GM12878 (cell line): ENCODE results near the gene GFOD2. TPM values are rescaled to one million over a fixed set of nuclear protein-coding genes. Genes with fewer than 3 reads are reported as not detected.

Source experiments
- ATAC-seq: fragments of 200-7000 bp; cut with Tn5 transposase; 3 replicates; pipeline ENCODE4 v1.9.1; 2020; ENCODE audit warnings: mild to moderate bottlenecking, moderate library complexity
- BruUV-seq: library from RNA; stranded (reverse); fragments of 400-500 nt; replicated peaks from 2 replicates; lab custom pipeline; 2021; lab: Mats Ljungman, UMichigan
- CTCF ChIA-PET: fragments of 300-600 bp; sonication (Branson Sonifier 250); formaldehyde crosslinking; extraction: SDS; loops from one replicate; lab custom pipeline; 2021; ENCODE audit warnings: inconsistent platforms; lab: Yijun Ruan, JAX
- POLR2A ChIA-PET: fragments of 350-600 bp; formaldehyde crosslinking; extraction: SDS; loops from one replicate; lab custom pipeline; 2021; ENCODE audit warnings: inconsistent platforms; lab: Charles Lee
- RAD21 ChIA-PET: fragments of 300-600 bp; sonication (Branson Sonifier 250); formaldehyde crosslinking; loops from one replicate; lab custom pipeline; 2023; ENCODE audit warnings: antibody characterized with exemption; ENCODE audit not compliant: unreplicated experiment; lab: Charles Lee
- SMC1A ChIA-PET: fragments of 300-600 bp; sonication (Branson Sonifier 250); formaldehyde crosslinking; loops from one replicate; lab custom pipeline; 2023; ENCODE audit not compliant: unreplicated experiment, uncharacterized antibody; lab: Charles Lee
- DNase-seq: peaks from one replicate; pipeline ENCODE4 v3.0.0-alpha.2; 2011; ENCODE audit warnings: low read depth, low spot score
- FAIRE-seq: peaks from 3 replicates; lab custom pipeline; 2011; peaks lifted over from hg19 to GRCh38; lab: Jason Lieb, UNC
- H2AFZ ChIP-seq: 2 replicates; pipeline ENCODE4 v1.6.0; 2011; ENCODE audit warnings: low read depth, low read length, control low read depth; ENCODE audit not compliant: control insufficient read depth
- H3K27ac ChIP-seq: 2 replicates; pipeline ENCODE4 v1.5.1; 2011; ENCODE audit warnings: control low read depth; ENCODE audit not compliant: control insufficient read depth, insufficient read depth
- H3K27me3 ChIP-seq, 2 experiments: replicated peaks in 1 of 2; 2 replicates each; pipeline versions ENCODE4 v1.6.0 to v1.6.1; 2011; ENCODE audit warnings: low read length in 1 of 2; ENCODE audit not compliant: control insufficient read depth in 2 of 2, insufficient read depth in 2 of 2
- H3K36me3 ChIP-seq, 2 experiments: 2 replicates each; pipeline ENCODE4 v1.5.1; 2011; ENCODE audit warnings: low read length in 1 of 2; ENCODE audit not compliant: control insufficient read depth in 2 of 2, insufficient read depth in 2 of 2
- H3K4me1 ChIP-seq: 2 replicates; pipeline ENCODE4 v1.6.1; 2011; ENCODE audit warnings: mild to moderate bottlenecking, low read length, moderate library complexity, mixed read lengths; ENCODE audit not compliant: control insufficient read depth, insufficient read depth
- H3K4me2 ChIP-seq: 2 replicates; pipeline ENCODE4 v1.6.0; 2011; ENCODE audit warnings: control low read depth; ENCODE audit not compliant: control insufficient read depth, insufficient read depth
- H3K4me3 ChIP-seq: fragments of 200-600 bp; sonication (generic); 2 replicates; pipeline ENCODE4 v1.5.1; 2016
- H3K79me2 ChIP-seq: 2 replicates; pipeline ENCODE4 v1.6.0; 2011; ENCODE audit warnings: low read length; ENCODE audit not compliant: control insufficient read depth, insufficient read depth
- H3K9ac ChIP-seq: 2 replicates; pipeline ENCODE4 v1.8.0; 2011; ENCODE audit warnings: low read length, control low read depth, mixed read lengths; ENCODE audit not compliant: control insufficient read depth, insufficient read depth
- H3K9me3 ChIP-seq: replicated peaks from 3 replicates; pipeline ENCODE4 v1.5.1; 2011; ENCODE audit warnings: mild to moderate bottlenecking, low read length; ENCODE audit not compliant: control insufficient read depth, insufficient read depth
- H4K20me1 ChIP-seq: 2 replicates; pipeline ENCODE4 v1.6.0; 2011; ENCODE audit not compliant: control insufficient read depth, insufficient read depth
- CREM ChIP-seq: IDR thresholded peaks from 2 replicates; pipeline ENCODE4 v1.6.1; 2014; ENCODE audit warnings: antibody characterized with exemption, low read depth
- ETV6 ChIP-seq, 2 experiments: fragments of 450-650 bp in 1 of 2; IDR thresholded peaks in 1 of 2; conservative IDR thresholded peaks in 1 of 2; 2 replicates each; pipeline ENCODE4 v1.6.1; 2014; ENCODE audit warnings: antibody characterized with exemption in 1 of 2, borderline replicate concordance in 1 of 2, low read depth in 1 of 2, mild to moderate bottlenecking in 1 of 2, moderate library complexity in 1 of 2
- HDGF ChIP-seq: fragments of 450-650 bp; IDR thresholded peaks from 2 replicates; pipeline ENCODE4 v1.6.1; 2016; ENCODE audit warnings: antibody characterized with exemption
- MTA3 ChIP-seq: IDR thresholded peaks from 2 replicates; pipeline ENCODE4 v1.6.1; 2012; ENCODE audit warnings: low read length, inconsistent platforms, borderline replicate concordance
- NR2C2 ChIP-seq: IDR thresholded peaks from 2 replicates; pipeline ENCODE4 v1.6.1; 2011; ENCODE audit warnings: borderline replicate concordance, low read depth; ENCODE audit not compliant: control insufficient read depth, insufficient read length
- PKNOX1 ChIP-seq: fragments of 450-650 bp; IDR thresholded peaks from 2 replicates; pipeline ENCODE4 v1.6.1; 2016; ENCODE audit warnings: mild to moderate bottlenecking
- POU2F2 ChIP-seq: IDR thresholded peaks from 3 replicates; pipeline ENCODE4 v1.6.1; 2011; ENCODE audit warnings: low read depth, mild to moderate bottlenecking, low read length, borderline replicate concordance
- TCF3 ChIP-seq: IDR thresholded peaks from 2 replicates; pipeline ENCODE4 v1.6.1; 2012; ENCODE audit warnings: low read depth, mild to moderate bottlenecking, low read length, borderline replicate concordance; ENCODE audit not compliant: insufficient read depth
- YBX1 ChIP-seq: fragments of 450-650 bp; IDR thresholded peaks from 2 replicates; pipeline ENCODE4 v1.6.1; 2016; ENCODE audit warnings: antibody characterized with exemption
- ZNF207 ChIP-seq: fragments of 450-650 bp; IDR thresholded peaks from 2 replicates; pipeline ENCODE4 v1.6.1; 2014; ENCODE audit warnings: antibody characterized with exemption, mild to moderate bottlenecking, borderline replicate concordance
- ZNF622 ChIP-seq: fragments of 450-650 bp; IDR thresholded peaks from 2 replicates; pipeline ENCODE4 v1.6.1; 2017; ENCODE audit warnings: mild to moderate bottlenecking, inconsistent platforms
- WGBS: methylation state at CpG from one replicate; pipeline ENCODE4 v1.1.6; 2016; ENCODE audit warnings: low lambda C conversion rate; ENCODE audit not compliant: insufficient replicate concordance, insufficient coverage; ENCODE audit errors: missing lambda C conversion rate; 5-methylcytosine and 5-hydroxymethylcytosine counted together
- in situ Hi-C: fragments of 300-500 bp; cut with MboI; formaldehyde crosslinking; loops from 9 replicates; pipeline ENCODE4 v1.14.3; 2018; ENCODE audit warnings: mixed read lengths
- intact Hi-C: fragments of 100-400 bp; cut with micrococcal nuclease; formaldehyde crosslinking; loops from one replicate; pipeline ENCODE4 v1.14.2; 2022; ENCODE audit not compliant: unreplicated experiment
- polyA plus RNA-seq, 11 experiments: library from polyadenylated mRNA; depleted of rRNA in 4 of 11; unstranded in 6 of 11; stranded (reverse) in 5 of 11; fragments of >200 nt; fragmentation: Nextera tagmentation in 4 of 11; fragmentation: Illumina TruSeq in 1 of 11; extraction: Ambion mirVana in 4 of 11; extraction: Trizol in 1 of 11; gene quantifications; 1 replicate in 1 of 11; 2 replicates in 10 of 11; pipeline versions ENCODE4 v1.2.1 to v1.2.3, GENCODE V29; 2011 to 2016; ENCODE audit warnings: inconsistent platforms in 2 of 11, missing spikeins in 2 of 11, low read depth in 1 of 11
- total RNA-seq, 4 experiments: library from RNA; depleted of rRNA in 3 of 4; stranded (reverse); fragments of >200 nt in 3 of 4; fragmentation: Illumina TruSeq in 1 of 4; extraction: Trizol in 1 of 4; gene quantifications; 2 replicates each; pipeline versions ENCODE4 v1.2.1 to v1.2.3, GENCODE V29; 2013 to 2021
- TF ChIP-seq, protein P1 (sequence below): fragments of 150-350 bp; IDR thresholded peaks from 2 replicates; pipeline ENCODE4 v1.6.1; 2014; ENCODE audit warnings: mild to moderate bottlenecking, low read depth, low read length

GFOD2 gene
- total and polyA plus RNA-seq, 10 of the 15 experiments (the other 5 are each of a cell fraction or from before 2014, with no cell fraction given): 2.0 to 15.9 (median 12.0) TPM

DNA sequence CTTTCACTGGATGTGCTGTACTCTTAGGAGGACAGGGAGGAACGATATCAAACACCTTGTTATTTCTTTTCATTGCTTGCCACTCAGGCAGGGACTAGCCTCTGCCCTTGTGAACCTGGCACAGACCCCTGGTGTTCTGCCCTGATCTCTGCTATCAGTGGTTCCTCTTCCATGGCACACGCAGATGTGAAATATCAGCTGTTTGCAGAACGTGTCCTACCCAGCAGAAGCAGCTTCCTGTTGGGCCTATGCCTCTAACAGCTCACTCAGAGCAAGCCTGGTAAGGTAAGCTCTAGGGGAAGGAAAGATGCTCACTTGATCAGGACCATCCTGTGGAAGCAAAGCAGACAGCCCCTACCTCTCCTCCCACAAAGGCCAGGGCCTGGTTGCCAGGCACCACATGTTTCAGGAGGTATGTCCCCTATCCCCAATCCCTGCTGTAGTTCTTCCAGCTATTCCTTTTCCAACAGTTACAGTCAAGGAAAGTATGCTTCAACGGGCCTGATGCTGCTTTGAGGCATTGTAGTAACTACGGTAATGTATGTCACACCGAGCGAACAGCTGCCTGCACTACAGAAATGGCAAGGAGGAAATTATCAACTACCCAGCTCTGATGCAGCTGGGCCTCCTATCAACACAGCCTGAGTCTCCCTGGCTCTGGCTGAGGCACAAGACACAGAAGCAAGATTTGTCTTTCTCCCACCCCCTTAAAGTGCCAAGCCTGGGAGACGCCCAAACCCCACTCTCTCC, 41.3 kb upstream of the GFOD2 start (continued):
- TF ChIP-seq, protein P1, sequence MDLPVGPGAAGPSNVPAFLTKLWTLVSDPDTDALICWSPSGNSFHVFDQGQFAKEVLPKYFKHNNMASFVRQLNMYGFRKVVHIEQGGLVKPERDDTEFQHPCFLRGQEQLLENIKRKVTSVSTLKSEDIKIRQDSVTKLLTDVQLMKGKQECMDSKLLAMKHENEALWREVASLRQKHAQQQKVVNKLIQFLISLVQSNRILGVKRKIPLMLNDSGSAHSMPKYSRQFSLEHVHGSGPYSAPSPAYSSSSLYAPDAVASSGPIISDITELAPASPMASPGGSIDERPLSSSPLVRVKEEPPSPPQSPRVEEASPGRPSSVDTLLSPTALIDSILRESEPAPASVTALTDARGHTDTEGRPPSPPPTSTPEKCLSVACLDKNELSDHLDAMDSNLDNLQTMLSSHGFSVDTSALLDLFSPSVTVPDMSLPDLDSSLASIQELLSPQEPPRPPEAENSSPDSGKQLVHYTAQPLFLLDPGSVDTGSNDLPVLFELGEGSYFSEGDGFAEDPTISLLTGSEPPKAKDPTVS: no peak
- TF ChIP-seq CREM (no peak), POU2F2 (no peak)

DNA sequence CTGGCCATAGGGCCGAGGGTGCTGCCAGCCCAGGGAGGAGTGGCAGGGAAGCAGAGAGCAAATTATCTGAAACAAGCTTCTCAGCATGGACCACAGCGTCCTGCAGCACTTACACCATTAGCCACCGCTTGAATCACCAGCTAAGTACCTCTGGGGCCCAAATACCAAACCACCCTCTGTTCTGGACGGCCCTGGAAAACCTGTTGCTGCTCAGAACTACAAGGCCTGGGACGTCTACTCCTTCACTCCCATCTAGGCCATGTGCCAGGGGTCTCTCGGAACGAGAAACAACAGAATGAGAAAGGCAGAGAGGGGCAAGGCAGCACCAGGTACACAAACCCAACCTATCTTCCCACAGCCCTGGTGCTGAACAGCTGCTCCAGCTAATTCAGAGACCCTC, 39.9 kb upstream of the GFOD2 start:
- BruUV-seq: no TSS peak
- intact Hi-C loops: no loop called here
- H3K9ac ChIP-seq: no peak overlapping the region
- POLR2A ChIA-PET: no interaction called here
- WGBS: 97% methylated on average over 7 of the region's 7 CpGs
- no peak overlapping the region for H3K4me2 ChIP-seq
- H3K27me3 ChIP-seq: no peaks in the 10 kb centered on the region
- no peak for ATAC-seq
- no peak for TF ChIP-seq MTA3
- no peak for TF ChIP-seq ZNF207
- TF ChIP-seq HDGF: no peak
- no peak for TF ChIP-seq ZNF622
- no peak for TF ChIP-seq ETV6 (conservative IDR thresholded peaks at IDR 0.05 in 1 of 2, IDR thresholded peaks at IDR 0.05 in 1 of 2; ENCODE audit: borderline replicate concordance in 1 of 2, low read depth in 1 of 2)
- TF ChIP-seq PKNOX1: no peak
- no peak for TF ChIP-seq TCF3
- no peak for TF ChIP-seq NR2C2
- no peak for TF ChIP-seq YBX1
- CTCF ChIA-PET: interaction anchor here (1.1 kb wide), 1 partner anchor 20 kb away, joined by 3 read pairs; no protein-coding TSS in a partner anchor
- SMC1A ChIA-PET: no interaction called here
- no peaks in the 10 kb centered on the region for H3K9me3 ChIP-seq
- peaks cover 0 to 12% of the 10 kb centered on the region in 2 experiments; a peak in 3 of 4 replicates for H3K36me3 ChIP-seq
- no peaks in the 10 kb centered on the region for H3K4me1 ChIP-seq
- RAD21 ChIA-PET: no interaction called here
- H2AFZ ChIP-seq: no peak overlapping the region
- H3K27ac ChIP-seq: no peak overlapping the region
- FAIRE-seq: no peak
- no peak overlapping the region for H3K4me3 ChIP-seq
- in situ Hi-C loops: no loop called here
- H3K79me2 ChIP-seq: 0 out of 2 replicates have a peak, but pooled peaks cover 1% of the 10 kb centered on the region
- peaks cover 2% of the 10 kb centered on the region for H4K20me1 ChIP-seq
- DNase-seq: no peak
